ENCODE results near the gene SMYD5.

SMYD5 gene

DNA sequence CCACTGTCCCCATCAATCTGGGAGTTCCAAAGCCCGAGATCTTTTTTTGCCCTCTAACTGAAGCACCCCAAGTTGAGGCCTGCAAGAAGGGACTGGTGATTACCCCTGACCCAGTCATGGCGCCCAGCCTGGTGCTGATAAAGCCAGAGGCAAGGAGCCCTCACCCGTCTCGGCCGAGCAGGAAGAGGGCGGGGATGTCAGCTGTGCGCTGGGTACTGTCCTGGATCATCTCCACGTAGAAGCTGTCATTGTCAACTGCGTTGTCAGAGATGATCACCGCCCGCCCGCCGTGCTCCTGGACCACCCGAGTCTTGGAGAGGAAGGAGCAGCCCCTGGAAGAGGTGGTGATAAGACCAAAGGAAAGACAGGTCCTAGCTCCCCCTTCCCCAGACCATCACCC lies 14.6 kb downstream of the SMYD5 start:
- TF ChIP-seq, protein P1, sequence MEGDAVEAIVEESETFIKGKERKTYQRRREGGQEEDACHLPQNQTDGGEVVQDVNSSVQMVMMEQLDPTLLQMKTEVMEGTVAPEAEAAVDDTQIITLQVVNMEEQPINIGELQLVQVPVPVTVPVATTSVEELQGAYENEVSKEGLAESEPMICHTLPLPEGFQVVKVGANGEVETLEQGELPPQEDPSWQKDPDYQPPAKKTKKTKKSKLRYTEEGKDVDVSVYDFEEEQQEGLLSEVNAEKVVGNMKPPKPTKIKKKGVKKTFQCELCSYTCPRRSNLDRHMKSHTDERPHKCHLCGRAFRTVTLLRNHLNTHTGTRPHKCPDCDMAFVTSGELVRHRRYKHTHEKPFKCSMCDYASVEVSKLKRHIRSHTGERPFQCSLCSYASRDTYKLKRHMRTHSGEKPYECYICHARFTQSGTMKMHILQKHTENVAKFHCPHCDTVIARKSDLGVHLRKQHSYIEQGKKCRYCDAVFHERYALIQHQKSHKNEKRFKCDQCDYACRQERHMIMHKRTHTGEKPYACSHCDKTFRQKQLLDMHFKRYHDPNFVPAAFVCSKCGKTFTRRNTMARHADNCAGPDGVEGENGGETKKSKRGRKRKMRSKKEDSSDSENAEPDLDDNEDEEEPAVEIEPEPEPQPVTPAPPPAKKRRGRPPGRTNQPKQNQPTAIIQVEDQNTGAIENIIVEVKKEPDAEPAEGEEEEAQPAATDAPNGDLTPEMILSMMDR (IDR thresholded peaks at IDR 0.05; ENCODE audit: borderline replicate concordance, control extremely low read depth, extremely low read depth, insufficient read depth, missing control alignments): no peak
- in situ Hi-C loops (cut with MboI; ENCODE audit: low sequenced_read_pairs, unreplicated experiment): no loop called here
- no peak for DNase-seq (ENCODE audit: low spot score)

DNA sequence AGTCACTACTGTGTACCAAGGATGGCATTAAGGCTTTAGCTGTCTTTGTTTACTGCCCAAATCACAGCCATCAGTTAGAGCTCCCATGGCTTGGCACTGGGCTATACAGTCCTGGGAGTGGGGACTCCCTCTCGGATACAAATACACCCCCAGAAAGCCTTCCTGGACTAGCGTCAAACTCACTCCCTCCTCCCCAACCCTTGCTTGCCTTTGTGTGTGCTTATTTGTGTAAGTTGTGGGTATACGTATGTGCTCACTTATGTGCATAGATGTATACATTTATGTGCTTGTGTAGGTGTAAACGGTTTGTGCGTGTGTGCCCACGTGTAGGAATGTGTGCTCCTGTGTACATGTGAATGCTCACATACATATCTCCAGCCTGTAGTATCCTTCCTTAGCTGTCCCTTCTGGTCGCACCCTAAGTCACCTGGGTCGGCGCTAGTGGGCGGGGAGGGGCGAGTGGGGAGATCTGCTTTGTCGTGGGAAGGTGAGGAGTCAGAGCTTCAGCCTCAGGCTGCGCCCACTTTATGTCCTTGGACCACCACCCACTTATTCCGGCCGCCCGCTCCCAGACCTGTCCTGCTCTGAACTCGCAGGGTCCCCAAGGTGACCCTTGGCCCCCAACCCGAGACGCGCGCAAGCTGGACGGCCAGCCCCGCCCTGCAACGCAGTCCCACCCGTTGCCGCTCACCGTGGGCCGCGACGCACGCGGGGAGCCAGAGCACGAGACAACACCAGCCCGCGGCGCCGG lies 18.5 kb downstream of the SMYD5 start:
- TF ChIP-seq, protein P1 (IDR thresholded peaks at IDR 0.05; ENCODE audit: borderline replicate concordance, control extremely low read depth, extremely low read depth, insufficient read depth, missing control alignments): no peak
- in situ Hi-C loops (cut with MboI; ENCODE audit: low sequenced_read_pairs, unreplicated experiment): no loop called here
- DNase-seq (ENCODE audit: low spot score): no peak

DNA sequence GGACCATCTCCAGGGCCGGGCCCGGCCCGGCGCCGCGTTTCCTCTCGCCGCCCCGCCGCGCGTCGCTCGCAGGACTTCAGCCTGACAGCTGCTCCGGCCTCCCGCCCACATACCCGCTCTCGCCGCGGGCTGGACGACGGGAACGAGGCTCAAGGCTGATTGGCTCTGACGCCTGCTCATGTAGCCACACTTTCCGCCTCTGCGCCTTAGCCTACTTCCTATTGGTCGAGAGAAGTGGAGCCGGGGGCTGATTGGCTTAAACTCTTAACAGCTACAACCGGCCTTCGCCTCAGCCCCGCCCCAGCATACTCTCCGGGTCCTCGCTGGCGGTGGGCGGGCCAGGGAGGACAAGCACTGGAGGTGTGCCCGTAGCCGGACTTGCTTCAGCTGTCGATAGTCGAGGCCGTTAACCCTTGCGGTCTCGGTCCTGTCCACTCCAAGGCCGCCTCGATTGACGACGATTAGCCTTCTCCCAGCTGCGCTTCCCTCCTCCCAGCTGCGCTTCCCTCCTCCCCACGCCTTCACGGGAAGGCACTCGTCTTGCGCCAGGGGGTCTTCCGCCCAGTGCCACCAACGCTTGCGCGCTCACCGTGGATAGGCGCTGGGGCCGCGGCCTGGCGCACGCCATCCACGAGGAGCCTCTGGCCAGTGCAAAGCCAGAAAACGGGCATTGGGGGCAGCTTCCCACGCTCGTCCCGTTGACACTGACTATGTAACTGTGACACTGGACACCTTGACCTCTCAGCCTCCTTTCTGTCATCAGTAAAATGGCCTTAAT lies 19.3 kb downstream of the SMYD5 start, which contains the start of gene PRADC1:
TSS of gene PRADC1 (minus strand) at position 86 of the 778 bp plus-strand sequence. CDS start at position 7, 79 bp downstream.
- in situ Hi-C loops (cut with MboI; ENCODE audit: low sequenced_read_pairs, unreplicated experiment): no loop called here
- TF ChIP-seq, protein P1 (IDR thresholded peaks at IDR 0.05; ENCODE audit: borderline replicate concordance, control extremely low read depth, extremely low read depth, insufficient read depth, missing control alignments): no peak
- peak; percentile 98 for DNase-seq (ENCODE audit: low spot score)

DNA sequence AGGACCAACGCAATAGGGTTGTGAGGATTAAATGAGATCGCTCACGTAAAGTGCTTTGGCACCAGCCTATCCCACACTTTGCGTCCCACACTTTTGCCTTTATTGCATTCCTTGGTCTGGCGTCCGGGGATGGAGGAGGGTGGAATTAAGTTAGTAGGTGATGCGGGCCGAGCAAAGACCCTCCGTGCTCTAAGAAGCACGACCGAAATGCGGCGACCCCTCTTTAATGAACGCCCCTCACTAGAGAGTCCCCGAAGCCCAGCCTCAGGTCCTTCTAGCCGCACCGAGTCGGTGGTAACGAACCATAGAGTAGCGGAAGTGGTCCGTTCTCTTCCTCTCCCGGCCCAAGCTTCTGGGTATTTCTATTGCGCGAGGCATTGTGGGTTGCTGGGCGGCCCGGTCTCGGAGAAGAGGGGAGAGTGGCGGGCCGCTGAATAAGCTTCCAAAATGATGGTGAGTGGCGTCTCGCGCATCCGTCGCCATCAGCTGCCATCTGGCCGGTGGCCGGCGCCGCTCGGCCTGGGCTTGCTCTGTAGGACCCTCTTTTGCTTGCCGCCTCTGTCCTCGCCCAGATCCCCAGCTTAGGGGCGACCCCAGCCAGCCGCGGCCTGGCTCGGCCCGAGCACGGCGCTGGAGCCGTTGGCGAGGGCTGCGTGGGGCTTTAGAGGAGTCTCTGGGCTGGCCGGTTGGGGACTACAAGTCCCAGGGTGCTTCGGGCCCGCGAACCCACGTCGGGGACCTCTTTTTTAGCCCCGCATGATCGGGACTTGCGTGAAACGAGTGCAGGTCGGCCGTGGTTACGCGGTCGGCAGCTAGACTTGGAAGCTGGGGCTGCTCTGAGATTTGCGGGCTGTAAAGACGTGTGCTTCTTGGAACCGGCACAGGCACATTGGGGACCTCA lies 20.1 kb downstream of the SMYD5 start, which contains the start of gene CCT7:
TSS of gene CCT7 (plus strand) at position 377 of the 901 bp plus-strand sequence. CDS start at position 448, 71 bp downstream.
- DNase-seq (ENCODE audit: low spot score): peak; percentile 93
- in situ Hi-C loops (cut with MboI; ENCODE audit: low sequenced_read_pairs, unreplicated experiment): no loop called here
- TF ChIP-seq, protein P1 (IDR thresholded peaks at IDR 0.05; ENCODE audit: borderline replicate concordance, control extremely low read depth, extremely low read depth, insufficient read depth, missing control alignments): no peak

DNA sequence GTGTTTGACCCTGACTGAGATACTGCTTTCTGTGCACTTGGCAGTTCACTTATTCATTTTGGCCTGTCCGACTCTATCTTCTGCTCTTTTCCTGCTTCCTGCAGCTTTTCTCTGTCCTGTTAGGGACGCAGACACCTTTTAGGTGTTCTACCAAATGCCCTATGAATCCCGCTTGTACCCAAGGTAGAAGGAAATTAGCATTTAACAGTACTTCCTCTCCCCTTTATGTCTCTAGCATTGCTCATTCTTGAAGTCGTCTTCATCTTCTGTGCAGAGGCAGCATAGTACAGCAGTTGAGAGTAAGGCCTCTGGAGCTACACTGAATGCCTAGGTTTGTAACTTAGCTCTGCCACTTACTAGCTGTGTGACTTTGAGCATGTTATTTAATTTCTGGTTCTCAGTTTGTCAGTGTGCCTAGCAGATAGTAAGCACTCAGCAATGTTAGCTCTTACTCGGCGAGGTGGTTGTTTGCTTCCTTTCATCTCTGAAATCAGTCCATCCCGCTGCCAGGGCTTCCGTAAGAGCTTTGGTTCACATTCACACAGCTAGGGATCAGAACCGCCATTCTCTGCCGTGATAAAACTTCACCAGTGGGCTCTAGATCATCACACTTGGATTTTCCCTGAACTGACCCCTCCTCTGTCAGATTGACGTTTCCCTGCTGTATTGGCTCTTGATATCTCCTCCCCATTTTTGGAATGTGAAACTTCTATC lies 21.4 kb downstream of the SMYD5 start:
- no peak for DNase-seq (ENCODE audit: low spot score)
- TF ChIP-seq, protein P1 (IDR thresholded peaks at IDR 0.05; ENCODE audit: borderline replicate concordance, control extremely low read depth, extremely low read depth, insufficient read depth, missing control alignments): no peak
- in situ Hi-C loops (cut with MboI; ENCODE audit: low sequenced_read_pairs, unreplicated experiment): no loop called here
